GM12878 (cell line): Measurements from ENCODE around the gene TOMM34. TPM values are rescaled to one million over a fixed set of nuclear protein-coding genes. Genes with fewer than 3 reads are reported as not detected.

Source experiments
- ATAC-seq: fragments of 200-7000 bp; cut with Tn5 transposase; 3 replicates; pipeline ENCODE4 v1.9.1; 2020; ENCODE audit warnings: mild to moderate bottlenecking, moderate library complexity
- BruUV-seq: library from RNA; stranded (reverse); fragments of 400-500 nt; replicated peaks from 2 replicates; lab custom pipeline; 2021; lab: Mats Ljungman, UMichigan
- CTCF ChIA-PET: fragments of 300-600 bp; sonication (Branson Sonifier 250); formaldehyde crosslinking; extraction: SDS; loops from one replicate; lab custom pipeline; 2021; ENCODE audit warnings: inconsistent platforms; lab: Yijun Ruan, JAX
- POLR2A ChIA-PET: fragments of 350-600 bp; formaldehyde crosslinking; extraction: SDS; loops from one replicate; lab custom pipeline; 2021; ENCODE audit warnings: inconsistent platforms; lab: Charles Lee
- RAD21 ChIA-PET: fragments of 300-600 bp; sonication (Branson Sonifier 250); formaldehyde crosslinking; loops from one replicate; lab custom pipeline; 2023; ENCODE audit warnings: antibody characterized with exemption; ENCODE audit not compliant: unreplicated experiment; lab: Charles Lee
- SMC1A ChIA-PET: fragments of 300-600 bp; sonication (Branson Sonifier 250); formaldehyde crosslinking; loops from one replicate; lab custom pipeline; 2023; ENCODE audit not compliant: unreplicated experiment, uncharacterized antibody; lab: Charles Lee
- DNase-seq: peaks from one replicate; pipeline ENCODE4 v3.0.0-alpha.2; 2011; ENCODE audit warnings: low read depth, low spot score
- FAIRE-seq: peaks from 3 replicates; lab custom pipeline; 2011; peaks lifted over from hg19 to GRCh38; lab: Jason Lieb, UNC
- H2AFZ ChIP-seq: 2 replicates; pipeline ENCODE4 v1.6.0; 2011; ENCODE audit warnings: low read depth, low read length, control low read depth; ENCODE audit not compliant: control insufficient read depth
- H3K27ac ChIP-seq: 2 replicates; pipeline ENCODE4 v1.5.1; 2011; ENCODE audit warnings: control low read depth; ENCODE audit not compliant: control insufficient read depth, insufficient read depth
- H3K27me3 ChIP-seq, 2 experiments: replicated peaks in 1 of 2; 2 replicates each; pipeline versions ENCODE4 v1.6.0 to v1.6.1; 2011; ENCODE audit warnings: low read length in 1 of 2; ENCODE audit not compliant: control insufficient read depth in 2 of 2, insufficient read depth in 2 of 2
- H3K36me3 ChIP-seq, 2 experiments: 2 replicates each; pipeline ENCODE4 v1.5.1; 2011; ENCODE audit warnings: low read length in 1 of 2; ENCODE audit not compliant: control insufficient read depth in 2 of 2, insufficient read depth in 2 of 2
- H3K4me1 ChIP-seq: 2 replicates; pipeline ENCODE4 v1.6.1; 2011; ENCODE audit warnings: mild to moderate bottlenecking, low read length, moderate library complexity, mixed read lengths; ENCODE audit not compliant: control insufficient read depth, insufficient read depth
- H3K4me2 ChIP-seq: 2 replicates; pipeline ENCODE4 v1.6.0; 2011; ENCODE audit warnings: control low read depth; ENCODE audit not compliant: control insufficient read depth, insufficient read depth
- H3K4me3 ChIP-seq: fragments of 200-600 bp; sonication (generic); 2 replicates; pipeline ENCODE4 v1.5.1; 2016
- H3K79me2 ChIP-seq: 2 replicates; pipeline ENCODE4 v1.6.0; 2011; ENCODE audit warnings: low read length; ENCODE audit not compliant: control insufficient read depth, insufficient read depth
- H3K9ac ChIP-seq: 2 replicates; pipeline ENCODE4 v1.8.0; 2011; ENCODE audit warnings: low read length, control low read depth, mixed read lengths; ENCODE audit not compliant: control insufficient read depth, insufficient read depth
- H3K9me3 ChIP-seq: replicated peaks from 3 replicates; pipeline ENCODE4 v1.5.1; 2011; ENCODE audit warnings: mild to moderate bottlenecking, low read length; ENCODE audit not compliant: control insufficient read depth, insufficient read depth
- H4K20me1 ChIP-seq: 2 replicates; pipeline ENCODE4 v1.6.0; 2011; ENCODE audit not compliant: control insufficient read depth, insufficient read depth
- BRCA1 ChIP-seq: IDR thresholded peaks from 2 replicates; pipeline ENCODE4 v1.6.1; 2011; ENCODE audit warnings: low read depth, low read length, improper control_type of control experiment
- EZH2 ChIP-seq: IDR thresholded peaks from 2 replicates; pipeline ENCODE4 v1.6.1; 2012; ENCODE audit warnings: low read depth, mild to moderate bottlenecking, control low read depth, inconsistent platforms, low read length, borderline replicate concordance; ENCODE audit not compliant: control insufficient read depth
- MYB ChIP-seq: fragments of 150-350 bp; IDR thresholded peaks from 2 replicates; pipeline ENCODE4 v1.6.1; 2014; ENCODE audit warnings: mild to moderate bottlenecking, low read depth, low read length, borderline replicate concordance
- NFYA ChIP-seq: IDR thresholded peaks from 2 replicates; pipeline ENCODE4 v1.6.1; 2011; ENCODE audit warnings: low read depth, mild to moderate bottlenecking, low read length, improper control_type of control experiment, borderline replicate concordance
- PAX8 ChIP-seq: fragments of 450-650 bp; IDR thresholded peaks from 2 replicates; pipeline ENCODE4 v1.6.1; 2017; ENCODE audit warnings: mild to moderate bottlenecking, moderate library complexity
- RAD21 ChIP-seq: IDR thresholded peaks from 2 replicates; pipeline ENCODE4 v1.6.1; 2011; ENCODE audit warnings: mild to moderate bottlenecking, low read depth, low read length, moderate library complexity; ENCODE audit not compliant: insufficient read depth
- TCF7 ChIP-seq: IDR thresholded peaks from 2 replicates; pipeline ENCODE4 v1.6.1; 2014; ENCODE audit warnings: antibody characterized with exemption, borderline replicate concordance
- WGBS: methylation state at CpG from one replicate; pipeline ENCODE4 v1.1.6; 2016; ENCODE audit warnings: low lambda C conversion rate; ENCODE audit not compliant: insufficient replicate concordance, insufficient coverage; ENCODE audit errors: missing lambda C conversion rate; 5-methylcytosine and 5-hydroxymethylcytosine counted together
- in situ Hi-C: fragments of 300-500 bp; cut with MboI; formaldehyde crosslinking; loops from 9 replicates; pipeline ENCODE4 v1.14.3; 2018; ENCODE audit warnings: mixed read lengths
- intact Hi-C: fragments of 100-400 bp; cut with micrococcal nuclease; formaldehyde crosslinking; loops from one replicate; pipeline ENCODE4 v1.14.2; 2022; ENCODE audit not compliant: unreplicated experiment
- polyA plus RNA-seq, 11 experiments: library from polyadenylated mRNA; depleted of rRNA in 4 of 11; unstranded in 6 of 11; stranded (reverse) in 5 of 11; fragments of >200 nt; fragmentation: Nextera tagmentation in 4 of 11; fragmentation: Illumina TruSeq in 1 of 11; extraction: Ambion mirVana in 4 of 11; extraction: Trizol in 1 of 11; gene quantifications; 1 replicate in 1 of 11; 2 replicates in 10 of 11; pipeline versions ENCODE4 v1.2.1 to v1.2.3, GENCODE V29; 2011 to 2016; ENCODE audit warnings: inconsistent platforms in 2 of 11, missing spikeins in 2 of 11, low read depth in 1 of 11
- total RNA-seq, 4 experiments: library from RNA; depleted of rRNA in 3 of 4; stranded (reverse); fragments of >200 nt in 3 of 4; fragmentation: Illumina TruSeq in 1 of 4; extraction: Trizol in 1 of 4; gene quantifications; 2 replicates each; pipeline versions ENCODE4 v1.2.1 to v1.2.3, GENCODE V29; 2013 to 2021
- TF ChIP-seq, protein P1 (sequence below): fragments of 450-650 bp; IDR thresholded peaks from 2 replicates; pipeline ENCODE4 v1.6.1; 2014; ENCODE audit warnings: mild to moderate bottlenecking
- TF ChIP-seq, protein P2 (sequence below): IDR thresholded peaks from 2 replicates; pipeline ENCODE4 v1.6.1; 2011; ENCODE audit warnings: low read depth, low read length, improper control_type of control experiment, borderline replicate concordance

The TOMM34 gene
- total and polyA plus RNA-seq, 10 of the 15 experiments (the other 5 are each of a cell fraction or from before 2014, with no cell fraction given), result 14.0 to 73.8 (median 43.9) TPM

DNA sequence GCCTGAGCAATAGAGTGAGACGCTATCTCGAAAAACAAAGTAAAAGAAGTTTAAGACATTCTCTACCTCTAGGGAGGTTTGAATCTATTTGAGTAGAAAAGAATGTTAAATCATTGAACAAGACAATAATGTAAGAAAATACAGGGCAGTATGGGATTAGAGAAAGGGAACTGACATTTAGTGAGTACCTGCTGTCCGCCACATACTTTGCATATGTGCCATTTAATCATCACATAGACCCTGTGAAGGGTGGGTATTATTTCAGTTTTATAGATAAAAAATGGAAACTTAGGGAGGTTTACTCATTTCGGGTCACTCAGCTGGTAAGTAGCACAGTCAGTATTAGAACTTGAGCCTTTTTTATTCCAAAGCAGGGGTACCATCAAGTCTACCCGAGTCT is 37.5 kb upstream of the TOMM34 start:
- Histone ChIP-seq H3K9me3 (no peaks in the 10 kb centered on the region), H4K20me1 (0 out of 2 replicates have a peak, but pooled peaks cover 2% of the 10 kb centered on the region), H3K27ac (no peak overlapping the region), H3K9ac (no peak overlapping the region), H2AFZ (no peak overlapping the region), H3K4me1 (no peaks in the 10 kb centered on the region; the same call in 1 of the 2 replicates), H3K79me2 (peaks cover 13% of the 10 kb centered on the region)
- SMC1A ChIA-PET, result interaction anchor here (0.6 to 1.8 kb wide), 8 partner anchors 10 to 316 kb away, joined by 3 to 5 read pairs (median 4); no protein-coding TSS in a partner anchor
- POLR2A ChIA-PET, result interaction anchor here (1.0 kb wide), 1 partner anchor 18 kb away, joined by 3 read pairs; no protein-coding TSS in a partner anchor
- ATAC-seq, result peak; percentile 47
- in situ Hi-C loops (no loop called here), intact Hi-C loops (no loop called here)
- DNase-seq, result no peak
- 64% methylated on average over 5 of the region's 5 CpGs for WGBS
- CTCF ChIA-PET, result interaction anchor here (1.0 to 1.1 kb wide), 4 partner anchors 13 to 304 kb away, joined by 3 to 7 read pairs (median 4); no protein-coding TSS in a partner anchor
- no TSS peak for BruUV-seq
- RAD21 ChIA-PET, result interaction anchor here (0.9 kb wide), 1 partner anchor 98 kb away, joined by 4 read pairs; no protein-coding TSS in a partner anchor
- no peak for TF ChIP-seq TCF7
- TF ChIP-seq, protein P1, sequence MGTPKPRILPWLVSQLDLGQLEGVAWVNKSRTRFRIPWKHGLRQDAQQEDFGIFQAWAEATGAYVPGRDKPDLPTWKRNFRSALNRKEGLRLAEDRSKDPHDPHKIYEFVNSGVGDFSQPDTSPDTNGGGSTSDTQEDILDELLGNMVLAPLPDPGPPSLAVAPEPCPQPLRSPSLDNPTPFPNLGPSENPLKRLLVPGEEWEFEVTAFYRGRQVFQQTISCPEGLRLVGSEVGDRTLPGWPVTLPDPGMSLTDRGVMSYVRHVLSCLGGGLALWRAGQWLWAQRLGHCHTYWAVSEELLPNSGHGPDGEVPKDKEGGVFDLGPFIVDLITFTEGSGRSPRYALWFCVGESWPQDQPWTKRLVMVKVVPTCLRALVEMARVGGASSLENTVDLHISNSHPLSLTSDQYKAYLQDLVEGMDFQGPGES, result no peak
- no peak for TF ChIP-seq EZH2
- no peak for TF ChIP-seq RAD21
- no peak for TF ChIP-seq MYB
- TF ChIP-seq PAX8, result no peak
- TF ChIP-seq BRCA1, result no peak
- TF ChIP-seq, protein P2, sequence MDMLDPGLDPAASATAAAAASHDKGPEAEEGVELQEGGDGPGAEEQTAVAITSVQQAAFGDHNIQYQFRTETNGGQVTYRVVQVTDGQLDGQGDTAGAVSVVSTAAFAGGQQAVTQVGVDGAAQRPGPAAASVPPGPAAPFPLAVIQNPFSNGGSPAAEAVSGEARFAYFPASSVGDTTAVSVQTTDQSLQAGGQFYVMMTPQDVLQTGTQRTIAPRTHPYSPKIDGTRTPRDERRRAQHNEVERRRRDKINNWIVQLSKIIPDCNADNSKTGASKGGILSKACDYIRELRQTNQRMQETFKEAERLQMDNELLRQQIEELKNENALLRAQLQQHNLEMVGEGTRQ, result no peak
- TF ChIP-seq NFYA, result no peak
- TF ChIP-seq, all 136 proteins: peak for 0
- Histone ChIP-seq H3K27me3 (no peaks in the 10 kb centered on the region), H3K36me3 (peaks cover 20 to 52% of the 10 kb centered on the region in 2 experiments), H3K4me2 (no peak overlapping the region), H3K4me3 (no peak overlapping the region)
- no peak for FAIRE-seq
